HEK293 (cell line): ENCODE data around the gene OPA3.

Experiments
- CTCF ChIA-PET: fragments of 350-600 bp; formaldehyde crosslinking; extraction: SDS; loops from one replicate; lab custom pipeline; 2021; ENCODE audit warnings: antibody characterized with exemption; lab: Yijun Ruan, JAX
- POLR2A ChIA-PET: fragments of 300-600 bp; formaldehyde crosslinking; extraction: SDS; loops from one replicate; lab custom pipeline; 2020; ENCODE audit warnings: antibody characterized with exemption, inconsistent platforms; lab: Yijun Ruan, JAX
- H3K27ac ChIP-seq: fragments of 200-500 bp; sonication (Bioruptor generic); 2 replicates; pipeline ENCODE4 v1.5.1; 2014; ENCODE audit warnings: low read depth, low read length, control low read depth, inconsistent platforms; ENCODE audit errors: extremely low read depth
- H3K36me3 ChIP-seq, 2 experiments: fragments of 200-500 bp in 1 of 2; sonication (Bioruptor generic) in 1 of 2; 1 replicate in 1 of 2; 2 replicates in 1 of 2; pipeline ENCODE4 v1.5.1; 2014 to 2017; ENCODE audit warnings: inconsistent platforms in 2 of 2, low read length in 2 of 2; ENCODE audit not compliant: control insufficient read depth in 2 of 2, insufficient read depth in 1 of 2
- H3K4me1 ChIP-seq: fragments of 200-500 bp; sonication (Bioruptor generic); 2 replicates; pipeline ENCODE4 v1.5.1; 2014; ENCODE audit warnings: mild to moderate bottlenecking, low read length, inconsistent platforms; ENCODE audit not compliant: control insufficient read depth, insufficient read depth
- H3K4me3 ChIP-seq: 2 replicates; pipeline ENCODE4 v1.5.1; 2011; ENCODE audit warnings: low read depth, mild to moderate bottlenecking, control low read depth, low read length, moderate library complexity
- H3K9me3 ChIP-seq: fragments of 200-500 bp; sonication (Bioruptor generic); 2 replicates; pipeline ENCODE4 v1.5.1; 2014; ENCODE audit warnings: low read depth, low read length, inconsistent platforms; ENCODE audit not compliant: control insufficient read depth, insufficient read depth
- BCL6B ChIP-seq: fragments of 450-650 bp; formaldehyde crosslinking; IDR thresholded peaks from 2 replicates; pipeline ENCODE4 v1.5.1; 2017; ENCODE audit warnings: missing biosample characterization, missing genetic modification characterization
- ZBTB11 ChIP-seq: fragments of 450-650 bp; formaldehyde crosslinking; conservative IDR thresholded peaks from 2 replicates; pipeline ENCODE4 v1.5.1; 2016; ENCODE audit warnings: low read depth, missing biosample characterization, missing genetic modification characterization
- ZBTB26 ChIP-seq: fragments of 450-650 bp; formaldehyde crosslinking; optimal IDR thresholded peaks from 2 replicates; pipeline ENCODE3; 2016; ENCODE audit warnings: missing biosample characterization, mild to moderate bottlenecking, missing genetic modification characterization
- ZBTB6 ChIP-seq: fragments of 450-650 bp; formaldehyde crosslinking; IDR thresholded peaks from 2 replicates; pipeline ENCODE4 v1.5.1; 2017; ENCODE audit warnings: missing biosample characterization, missing genetic modification characterization
- ZNF140 ChIP-seq: fragments of 450-650 bp; formaldehyde crosslinking; IDR thresholded peaks from 2 replicates; pipeline ENCODE4 v1.5.1; 2016; ENCODE audit warnings: missing biosample characterization, missing genetic modification characterization
- ZNF146 ChIP-seq: fragments of 450-650 bp; formaldehyde crosslinking; IDR thresholded peaks from 2 replicates; pipeline ENCODE4 v1.5.1; 2016; ENCODE audit warnings: missing biosample characterization, missing genetic modification characterization
- ZNF157 ChIP-seq: fragments of 450-650 bp; formaldehyde crosslinking; IDR thresholded peaks from 2 replicates; pipeline ENCODE4 v1.5.1; 2016; ENCODE audit warnings: missing biosample characterization, missing genetic modification characterization
- ZNF16 ChIP-seq: fragments of 450-650 bp; formaldehyde crosslinking; IDR thresholded peaks from 2 replicates; pipeline ENCODE4 v1.5.1; 2016; ENCODE audit warnings: low read depth, missing biosample characterization, missing genetic modification characterization
- ZNF292 ChIP-seq: fragments of 450-650 bp; formaldehyde crosslinking; IDR thresholded peaks from 2 replicates; pipeline ENCODE4 v1.5.1; 2016; ENCODE audit warnings: low read depth, missing biosample characterization, missing genetic modification characterization, borderline replicate concordance
- ZNF324 ChIP-seq: fragments of 450-650 bp; formaldehyde crosslinking; IDR thresholded peaks from 2 replicates; pipeline ENCODE4 v1.5.1; 2016; ENCODE audit warnings: missing biosample characterization, missing genetic modification characterization
- ZNF366 ChIP-seq: fragments of 450-650 bp; formaldehyde crosslinking; conservative IDR thresholded peaks from 2 replicates; pipeline ENCODE4 v1.5.1; 2016; ENCODE audit warnings: missing biosample characterization, missing genetic modification characterization
- ZNF473 ChIP-seq: fragments of 450-650 bp; formaldehyde crosslinking; IDR thresholded peaks from 2 replicates; pipeline ENCODE4 v1.5.1; 2017; ENCODE audit warnings: missing biosample characterization, missing genetic modification characterization
- ZNF549 ChIP-seq: fragments of 450-650 bp; IDR thresholded peaks from 2 replicates; pipeline ENCODE4 v1.5.1; 2018; ENCODE audit warnings: missing biosample characterization, missing genetic modification characterization, mild to moderate bottlenecking, inconsistent platforms, moderate library complexity
- ZNF623 ChIP-seq: fragments of 450-650 bp; formaldehyde crosslinking; IDR thresholded peaks from 2 replicates; pipeline ENCODE4 v1.5.1; 2016; ENCODE audit warnings: missing biosample characterization, missing genetic modification characterization
- ZNF704 ChIP-seq: fragments of 450-650 bp; formaldehyde crosslinking; IDR thresholded peaks from 2 replicates; pipeline ENCODE4 v1.5.1; 2016; ENCODE audit warnings: missing biosample characterization, missing genetic modification characterization
- ZNF776 ChIP-seq: fragments of 450-650 bp; formaldehyde crosslinking; IDR thresholded peaks from 2 replicates; pipeline ENCODE4 v1.5.0; 2017; ENCODE audit warnings: missing biosample characterization, missing genetic modification characterization, borderline replicate concordance
- ZNF792 ChIP-seq: fragments of 450-650 bp; formaldehyde crosslinking; IDR thresholded peaks from 2 replicates; pipeline ENCODE4 v1.5.1; 2016; ENCODE audit warnings: missing biosample characterization, missing genetic modification characterization
- ZSCAN18 ChIP-seq: fragments of 450-650 bp; formaldehyde crosslinking; IDR thresholded peaks from 2 replicates; pipeline ENCODE4 v1.5.1; 2016; ENCODE audit warnings: missing biosample characterization, missing genetic modification characterization
- ZSCAN5A ChIP-seq: fragments of 450-650 bp; formaldehyde crosslinking; IDR thresholded peaks from 2 replicates; pipeline ENCODE4 v1.5.1; 2016; ENCODE audit warnings: missing biosample characterization, missing genetic modification characterization

OPA3 gene

GRCh38 chr19:45560686-45561085 is 23.9 kb downstream of the OPA3 start:
- no peak for TF ChIP-seq ZNF16 (tag by site-specific recombination)
- TF ChIP-seq ZNF623 (tag by site-specific recombination), result no peak
- TF ChIP-seq ZBTB11 (tag by site-specific recombination), result no peak
- no peak for TF ChIP-seq ZNF473 (tag by site-specific recombination)
- TF ChIP-seq ZSCAN5A (tag by site-specific recombination), result no peak
- no peak for TF ChIP-seq ZNF292 (tag by site-specific recombination)
- TF ChIP-seq ZNF792 (tag by site-specific recombination), result no peak
- TF ChIP-seq ZNF366 (tag by site-specific recombination), result no peak
- no peak for TF ChIP-seq ZSCAN18 (tag by site-specific recombination)
- no peak for TF ChIP-seq ZBTB6
- TF ChIP-seq ZNF146 (tag by site-specific recombination), result no peak
- no peak for TF ChIP-seq ZNF549 (tag by site-specific recombination)
- TF ChIP-seq ZBTB26 (tag by site-specific recombination), result no peak
- no peak for TF ChIP-seq BCL6B
- TF ChIP-seq ZNF140 (tag by site-specific recombination), result no peak
- TF ChIP-seq ZNF776 (tag by site-specific recombination), result no peak
- no peak for TF ChIP-seq ZNF704
- no peak for TF ChIP-seq ZNF157 (tag by site-specific recombination)
- no peak for TF ChIP-seq ZNF324 (tag by site-specific recombination)
- H3K27ac ChIP-seq, result no peak overlapping the region
- H3K9me3 ChIP-seq, result no peaks in the 10 kb centered on the region
- POLR2A ChIA-PET, result no interaction called here
- no peaks in the 10 kb centered on the region; a peak in 1 of 3 replicates for H3K36me3 ChIP-seq
- H3K4me1 ChIP-seq, result no peaks in the 10 kb centered on the region
- no peak overlapping the region for H3K4me3 ChIP-seq
- CTCF ChIA-PET, result interaction anchor here (0.6 to 6.5 kb wide), 6 partner anchors 9 to 83 kb away, joined by 3 to 60 read pairs (median 12); no protein-coding TSS in a partner anchor
